Natural killer cell (primary cell): Measurements from ENCODE around the gene BTBD8. TPM values are rescaled to one million over a fixed set of nuclear protein-coding genes. Genes with fewer than 3 reads are reported as not detected.

Experiments
- ATAC-seq, 3 donors: fragments of 150-1000 bp in 2 of 3; fragments of 200-7000 bp in 1 of 3; cut with Tn5 transposase; 1 replicate in 1 of 3; 2 replicates in 2 of 3; pipeline ENCODE4 v1.10.0; 2021; ENCODE audit warnings: mild to moderate bottlenecking in 2 of 3, moderate library complexity in 2 of 3
- DNase-seq, 2 donors: peaks; one replicate each; pipeline versions ENCODE4 v3.0.0 to v3.0.0-alpha.2; 2013 to 2021; ENCODE audit warnings: mixed read lengths in 1 of 2
- H3K27ac ChIP-seq: one replicate; pipeline ENCODE4 v1.5.1; 2013; ENCODE audit warnings: mild to moderate bottlenecking, low read length
- H3K27me3 ChIP-seq: one replicate; pipeline ENCODE4 v1.6.1; 2013; ENCODE audit warnings: low read length; ENCODE audit not compliant: control insufficient read depth, insufficient read depth
- H3K36me3 ChIP-seq: one replicate; pipeline ENCODE4 v1.6.1; 2013; ENCODE audit warnings: low read length; ENCODE audit not compliant: control insufficient read depth, insufficient read depth
- H3K4me1 ChIP-seq: one replicate; pipeline ENCODE4 v1.6.1; 2013; ENCODE audit warnings: low read length; ENCODE audit not compliant: control insufficient read depth, insufficient read depth
- H3K4me3 ChIP-seq: one replicate; pipeline ENCODE4 v1.5.1; 2013; ENCODE audit warnings: low read length
- H3K9me3 ChIP-seq: one replicate; pipeline ENCODE4 v1.6.1; 2013; ENCODE audit warnings: low read length; ENCODE audit not compliant: control insufficient read depth, insufficient read depth
- H3K27ac Mint-ChIP-seq, 2 donors: one replicate each; pipeline ENCODE4 v1.8.0; 2022; ENCODE audit warnings: mild to moderate bottlenecking in 2 of 2, mixed read lengths in 2 of 2, moderate library complexity in 1 of 2
- H3K27me3 Mint-ChIP-seq, 2 donors: one replicate each; pipeline ENCODE4 v1.8.0; 2022; ENCODE audit warnings: low read depth in 2 of 2, mixed read lengths in 2 of 2
- H3K36me3 Mint-ChIP-seq: one replicate; pipeline ENCODE4 v1.8.0; 2022; ENCODE audit warnings: mixed read lengths
- H3K4me1 Mint-ChIP-seq, 2 donors: one replicate each; pipeline ENCODE4 v1.8.0; 2022; ENCODE audit warnings: mixed read lengths in 2 of 2
- H3K4me3 Mint-ChIP-seq: one replicate; pipeline ENCODE4 v1.8.0; 2022; ENCODE audit warnings: mild to moderate bottlenecking, moderate library complexity, mixed read lengths
- H3K9me3 Mint-ChIP-seq, 2 donors: one replicate each; pipeline ENCODE4 v1.8.0; 2022; ENCODE audit warnings: mixed read lengths in 2 of 2
- CTCF ChIP-seq: fragments of 200-600 bp; IDR thresholded peaks from one replicate; pipeline ENCODE4 v1.8.0; 2022; ENCODE audit warnings: antibody characterized with exemption
- WGBS: methylation state at CpG from one replicate; pipeline ENCODE4 v1.1.7; 2013; ENCODE audit warnings: missing lambda C conversion rate; ENCODE audit not compliant: insufficient coverage; 5-methylcytosine and 5-hydroxymethylcytosine counted together
- intact Hi-C: fragments of 100-400 bp; cut with micrococcal nuclease; formaldehyde crosslinking; loops from one replicate; pipeline ENCODE4 v1.14.2; 2022
- total RNA-seq, 4 donors: library from RNA; stranded (reverse); fragments of 120-200 nt in 1 of 4; gene quantifications; one replicate each; pipeline versions ENCODE4 v1.2.3 to v1.2.4, GENCODE V29; 2013 to 2022

The BTBD8 gene
- 1 to 10 TPM; 3.7 to 5.7 (median 4.0) TPM for total RNA-seq
- 6.6 TPM for total RNA-seq (2013)

- Histone ChIP-seq H3K36me3 (no peaks in the 10 kb centered on the region), H3K27me3 (no peaks in the 10 kb centered on the region), H3K27ac (peak within 1 kb of the TSS; percentile 56), H3K9me3 (peaks cover 3% of the 10 kb centered on the region), H3K4me1 (peaks cover 8% of the 10 kb centered on the region), H3K4me3 (peak within 1 kb of the TSS; percentile 72)
- ATAC-seq: peak; percentile 97 to 98 (median 98)
- intact Hi-C loops: no loop called here
- WGBS: under 1% methylated on average over 55 of the region's 55 CpGs
- H3K4me3 Mint-ChIP-seq: peak within 1 kb of the TSS; percentile 97
- H3K9me3 Mint-ChIP-seq: peaks cover 2 to 4% of the 10 kb centered on the region in 2 donors
- H3K27me3 Mint-ChIP-seq: no peaks in the 10 kb centered on the region
- peak within 1 kb of the TSS; percentile 86 to 96 for H3K27ac Mint-ChIP-seq
- DNase-seq: peak; percentile 80 to 90
- H3K36me3 Mint-ChIP-seq: peaks cover 7% of the 10 kb centered on the region
- no peak for TF ChIP-seq CTCF
- H3K4me1 Mint-ChIP-seq: peaks cover 12 to 17% of the 10 kb centered on the region in 2 donors
Measured at GRCh38 chr1:92080128-92080985, at the start of gene BTBD8. BTBD8 (plus strand) TSS chr1:92080345; CDS start chr1:92080572, 227 bp downstream.

DNA sequence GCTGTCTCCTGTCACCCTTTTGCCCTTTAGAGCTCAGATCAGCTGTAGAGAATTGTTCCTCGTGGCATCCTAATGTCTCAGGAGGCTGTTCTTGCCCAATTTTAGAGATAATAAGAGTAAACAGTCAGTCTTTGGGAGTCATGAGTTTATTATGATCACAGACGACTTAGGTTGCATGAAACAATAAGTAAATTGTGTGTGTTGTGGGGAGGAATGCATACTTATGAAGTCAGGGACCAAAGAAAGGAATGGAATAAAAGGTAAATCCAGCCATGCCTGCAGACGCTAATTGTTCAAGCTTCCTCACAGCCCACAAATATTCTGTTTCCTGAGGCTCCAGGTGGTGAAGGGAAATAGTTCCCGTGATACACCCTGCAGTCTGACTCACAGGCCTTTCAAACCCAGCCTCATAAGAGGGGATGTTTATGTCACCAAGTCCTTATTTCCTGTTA, 49.5 kb upstream of the BTBD8 start:
- Histone ChIP-seq H3K4me3 (peak overlapping the region; percentile 47), H3K9me3 (no peaks in the 10 kb centered on the region), H3K4me1 (peaks cover 11% of the 10 kb centered on the region), H3K27ac (no peak overlapping the region), H3K27me3 (peaks cover 13% of the 10 kb centered on the region), H3K36me3 (no peaks in the 10 kb centered on the region)
- Mint-ChIP-seq H3K27ac (peak overlapping the region in 1 of 2 donors; percentile 15), H3K4me1 (peaks cover 15 to 24% of the 10 kb centered on the region in 2 donors), H3K4me3 (peak overlapping the region; percentile 82), H3K27me3 (peaks cover 4 to 14% of the 10 kb centered on the region in 2 donors), H3K9me3 (no peaks in the 10 kb centered on the region), H3K36me3 (no peaks in the 10 kb centered on the region)
- DNase-seq: peak in 1 of 2 donors; percentile 14
- 15% methylated on average over 3 of the region's 4 CpGs for whole genome bisulfite sequencing
- TF ChIP-seq CTCF: no peak
- peak in 1 of 3 donors; percentile 50 for ATAC-seq
- intact Hi-C loops: no loop called here

DNA sequence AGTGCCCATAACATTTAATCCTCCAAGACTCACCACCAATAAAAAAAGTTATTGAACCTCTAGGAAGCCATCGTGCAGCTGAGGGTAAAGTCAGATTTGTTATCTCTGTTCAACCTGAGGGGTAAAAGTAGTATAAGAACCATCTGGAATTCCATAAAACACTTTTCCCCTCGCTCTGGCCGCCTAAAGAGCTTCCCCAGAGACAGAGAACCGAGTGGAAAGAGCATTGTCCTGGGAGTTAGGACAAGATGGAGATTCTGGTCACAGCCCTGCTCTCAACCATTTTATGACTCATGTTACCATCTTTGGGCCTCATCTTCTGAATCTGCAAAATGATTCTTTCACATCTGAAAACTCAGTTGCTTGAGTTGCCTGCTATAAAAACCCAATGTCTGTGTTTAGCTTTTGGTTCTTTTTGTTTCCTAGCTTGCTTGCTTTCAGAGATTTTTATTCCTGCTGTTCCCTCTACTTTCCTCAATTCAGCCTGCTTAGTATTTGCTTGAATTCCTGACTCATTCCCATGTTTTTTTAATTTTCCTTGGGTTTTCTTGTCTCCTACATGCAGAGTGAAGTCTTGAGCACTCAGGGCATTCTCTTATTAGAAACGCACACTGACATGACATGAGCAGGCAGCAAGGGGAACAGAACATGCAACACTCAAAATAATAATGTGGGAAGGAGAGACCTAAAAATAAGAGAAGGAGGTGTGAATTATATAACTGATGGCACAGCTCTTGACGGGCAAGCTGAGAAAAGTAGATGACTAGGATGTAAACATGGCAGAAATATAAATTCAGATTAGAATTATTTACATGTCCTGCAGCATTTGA, 48.6 kb upstream of the BTBD8 start:
- H3K36me3 ChIP-seq: no peaks in the 10 kb centered on the region
- peaks cover 11% of the 10 kb centered on the region for H3K4me1 ChIP-seq
- peak overlapping the region; percentile 1 to 15 for H3K27ac Mint-ChIP-seq
- no peak for DNase-seq
- H3K27ac ChIP-seq: no peak overlapping the region
- H3K4me3 Mint-ChIP-seq: peak overlapping the region; percentile 82
- intact Hi-C loops: no loop called here
- peaks cover 15 to 28% of the 10 kb centered on the region in 2 donors for H3K4me1 Mint-ChIP-seq
- H3K4me3 ChIP-seq: no peak overlapping the region
- TF ChIP-seq CTCF: no peak
- no peaks in the 10 kb centered on the region for H3K9me3 Mint-ChIP-seq
- no peak for ATAC-seq
- 86% methylated on average over 5 of the region's 6 CpGs for WGBS
- no peaks in the 10 kb centered on the region for H3K36me3 Mint-ChIP-seq
- no peaks in the 10 kb centered on the region for H3K9me3 ChIP-seq
- H3K27me3 ChIP-seq: peaks cover 13% of the 10 kb centered on the region
- peaks cover 4 to 14% of the 10 kb centered on the region in 2 donors for H3K27me3 Mint-ChIP-seq
